GM19240 (cell line): Measurements from ENCODE around the gene PDE4D.
"Not testable (repeated sequence)": the region's sequence is repeated elsewhere in the genome, so short reads cannot be mapped to it uniquely, and the experiment has no call there.

Source experiments
- DNase-seq: peaks from one replicate; pipeline ENCODE4 v3.0.0; 2011; ENCODE audit warnings: low spot score; ENCODE audit not compliant: insufficient read length

The PDE4D gene

GRCh38 chr5:59025734-59026133 is 867.8 kb downstream of the PDE4D start:
- DNase-seq = no peak

- DNase-seq = no peak
Observed at GRCh38 chr5:59021837-59022514, 871.5 kb downstream of the PDE4D start.

GRCh38 chr5:59021286-59021673 is 872.2 kb downstream of the PDE4D start:
- DNase-seq = no peak

DNA sequence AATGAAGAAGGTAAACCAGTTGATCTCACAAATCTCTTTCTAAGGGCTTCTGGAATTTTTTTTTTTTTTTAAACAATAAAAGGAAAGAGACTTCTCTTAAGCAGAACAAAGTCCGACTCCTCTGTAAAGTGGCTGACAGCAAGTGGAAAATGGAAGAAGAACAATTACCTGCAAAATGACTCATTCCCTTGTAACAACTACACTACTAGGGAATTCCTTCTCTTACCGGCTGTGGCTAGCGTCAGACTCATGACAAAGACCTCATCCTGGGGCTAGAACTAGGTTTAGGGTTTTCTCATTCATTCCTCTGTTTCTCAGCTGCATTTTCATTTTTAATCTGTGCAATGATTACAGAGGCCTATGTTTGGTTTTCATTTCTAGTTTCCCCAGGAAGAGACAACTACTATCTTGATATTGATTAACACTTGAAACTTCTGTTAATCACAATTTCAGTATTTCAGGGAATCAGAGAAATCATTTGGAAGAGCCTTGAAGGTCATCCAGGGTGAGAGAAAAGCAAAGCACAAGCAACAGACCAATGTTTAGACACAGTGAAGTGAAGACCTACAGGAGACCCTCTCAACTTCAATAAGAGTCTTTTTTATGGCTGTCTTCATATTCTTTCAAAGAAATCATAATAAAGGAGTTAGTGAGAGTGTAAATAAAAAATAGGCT is 872.8 kb downstream of the PDE4D start:
- DNase-seq = no peak

GRCh38 chr5:59019078-59019477 is 874.4 kb downstream of the PDE4D start:
- no peak for DNase-seq

DNA sequence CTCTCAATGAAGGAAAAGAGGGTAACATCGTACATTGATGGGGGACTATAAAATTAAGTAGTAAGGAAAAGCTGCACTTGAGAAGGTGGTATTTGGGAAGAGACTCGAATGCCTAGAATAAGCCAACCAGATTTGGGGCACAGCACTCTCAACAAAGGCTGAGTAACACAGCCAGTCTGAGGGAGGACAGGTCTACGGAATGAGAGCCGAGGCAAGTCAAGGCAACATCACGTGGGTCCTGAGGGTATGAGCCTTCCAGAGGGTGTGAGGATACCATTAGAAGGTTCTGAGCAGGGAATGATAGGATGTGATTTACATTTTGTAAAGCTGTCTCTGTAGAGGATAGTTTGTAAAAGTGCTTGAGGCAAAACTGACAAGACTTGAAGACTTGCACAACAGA is 876.6 kb downstream of the PDE4D start:
- DNase-seq = no peak

GRCh38 chr5:59008816-59009473 is 884.6 kb downstream of the PDE4D start:
- DNase-seq = no peak

GRCh38 chr5:59007460-59008063 is 886.0 kb downstream of the PDE4D start:
- no peak for DNase-seq

GRCh38 chr5:59005934-59006701 is 887.4 kb downstream of the PDE4D start:
- no peak for DNase-seq

GRCh38 chr5:59003641-59004040 is 889.9 kb downstream of the PDE4D start:
- no peak for DNase-seq

GRCh38 chr5:59003124-59003523 is 890.4 kb downstream of the PDE4D start:
- no peak for DNase-seq

DNA sequence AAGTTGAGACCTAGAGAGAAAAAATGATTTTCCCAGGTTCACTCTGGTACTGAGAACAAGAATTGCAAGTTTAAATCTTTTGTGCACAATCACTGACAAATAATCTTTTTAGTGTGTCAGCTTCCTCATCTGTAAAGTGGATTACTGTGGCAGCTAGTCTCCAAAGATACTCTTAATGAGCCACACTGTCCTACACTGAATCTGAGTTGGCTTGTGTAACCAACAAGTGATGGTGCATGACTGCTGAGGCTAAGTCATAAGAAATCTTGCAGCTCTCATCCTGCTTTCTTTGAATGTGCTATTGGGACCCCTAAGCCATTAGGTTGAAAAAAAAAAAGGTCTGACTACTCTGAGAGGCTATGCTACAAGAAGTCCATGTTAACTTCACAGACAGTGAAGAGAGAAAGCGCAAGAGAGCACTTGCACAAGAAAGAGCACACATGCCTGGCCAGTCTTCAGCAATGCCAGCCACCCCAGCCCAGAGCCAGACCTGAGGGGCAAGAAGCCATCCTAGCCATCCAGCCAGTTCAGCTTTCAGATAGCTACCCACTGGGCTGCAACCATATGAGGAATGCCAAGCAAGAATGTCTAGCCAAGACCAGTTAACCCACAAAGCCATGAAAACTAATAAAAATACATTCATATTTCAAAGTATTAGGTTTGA is 891.2 kb downstream of the PDE4D start:
- no peak for DNase-seq

GRCh38 chr5:59001716-59002115 is 891.8 kb downstream of the PDE4D start:
- DNase-seq = no peak

DNA sequence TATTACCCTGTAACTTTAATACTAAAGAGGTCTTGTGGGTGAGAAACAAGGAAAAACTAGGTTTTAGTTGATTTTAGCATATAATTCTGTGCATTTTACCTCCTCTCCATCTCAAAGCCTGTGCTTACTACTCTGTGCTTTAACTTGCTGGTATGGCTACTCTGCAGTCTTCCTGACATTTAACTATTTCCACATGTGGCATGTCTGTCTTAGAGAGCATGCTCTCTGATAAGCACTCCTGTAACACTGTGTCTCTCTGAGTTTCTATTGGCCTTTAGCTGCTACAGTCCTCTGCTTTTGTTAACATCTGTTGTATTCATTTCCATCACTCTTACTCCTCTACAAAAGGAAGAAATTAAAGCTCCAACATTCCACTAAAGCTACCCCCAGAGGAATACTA is 892.4 kb downstream of the PDE4D start:
- DNase-seq = no peak

DNA sequence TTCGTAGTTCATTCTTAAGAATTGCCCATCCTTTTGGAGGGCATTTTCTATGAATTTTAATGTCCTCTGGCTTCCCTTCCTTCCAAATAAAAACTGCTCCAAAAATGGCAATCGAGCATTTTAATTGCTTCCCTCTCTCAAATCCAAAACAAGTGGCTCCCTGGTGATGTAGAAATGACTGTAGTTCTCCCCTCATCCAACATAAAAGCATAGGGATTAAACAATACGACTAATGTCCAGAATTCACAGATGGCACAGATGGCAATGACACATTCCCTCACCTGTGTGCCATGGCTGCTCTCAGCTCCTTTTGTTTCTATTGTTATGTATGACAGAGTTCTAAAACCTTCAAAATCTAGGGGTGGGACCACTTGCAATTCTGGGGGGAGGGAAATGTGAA is 893.3 kb downstream of the PDE4D start:
- DNase-seq = no peak

- no peak for DNase-seq
Observed at GRCh38 chr5:58999804-59000203, 893.7 kb downstream of the PDE4D start.

DNA sequence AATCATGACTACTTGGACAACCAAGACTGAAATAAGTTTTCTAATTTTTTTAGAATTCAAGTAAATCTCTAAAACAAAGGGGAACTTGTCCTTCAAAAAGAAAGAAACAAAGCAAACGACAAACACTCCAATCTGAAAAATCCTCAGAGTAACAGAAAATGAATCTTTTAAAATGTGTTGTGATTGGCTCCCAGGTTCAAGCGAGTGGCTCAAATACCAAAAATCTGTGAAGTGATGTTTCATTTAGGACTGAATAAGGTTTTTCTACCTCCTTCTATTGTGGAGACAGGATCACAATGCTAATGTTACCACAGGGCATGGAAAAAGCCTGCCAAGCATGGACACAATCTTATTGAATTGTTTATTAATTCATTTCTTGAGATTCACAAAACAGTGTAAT is 895.0 kb downstream of the PDE4D start:
- no peak for DNase-seq

- not testable (repeated sequence) for DNase-seq
Observed at GRCh38 chr5:58995779-58996178, 897.7 kb downstream of the PDE4D start.

DNA sequence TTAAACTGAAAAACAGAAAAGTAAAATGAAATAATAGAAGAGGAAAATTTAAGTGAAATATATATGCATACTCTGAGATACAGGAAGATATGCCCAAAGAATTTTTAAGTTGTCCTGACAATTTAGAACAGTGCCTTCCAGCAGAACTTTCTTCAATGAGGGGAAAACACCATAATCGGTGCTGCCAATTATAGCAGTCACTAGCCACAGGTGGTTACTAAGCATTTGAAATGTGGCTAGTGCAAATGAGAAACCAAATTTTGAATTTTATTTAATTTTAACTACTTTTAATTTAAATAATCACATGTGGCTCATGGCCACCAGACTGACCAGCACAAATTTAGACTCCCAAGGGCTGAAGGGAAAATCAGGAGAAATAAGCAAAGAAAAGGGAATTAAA is 900.1 kb downstream of the PDE4D start:
- DNase-seq = no peak

GRCh38 chr5:58988938-58989337 is 904.6 kb downstream of the PDE4D start:
- DNase-seq = no peak

- DNase-seq = no peak
Observed at GRCh38 chr5:58987193-58987592, 906.3 kb downstream of the PDE4D start.
